ENCODE measurements around the gene VWA8.

GRCh38 chr13:41603917-41604316, 357.0 kb downstream of the VWA8 start:
- TF ChIP-seq, protein P1, sequence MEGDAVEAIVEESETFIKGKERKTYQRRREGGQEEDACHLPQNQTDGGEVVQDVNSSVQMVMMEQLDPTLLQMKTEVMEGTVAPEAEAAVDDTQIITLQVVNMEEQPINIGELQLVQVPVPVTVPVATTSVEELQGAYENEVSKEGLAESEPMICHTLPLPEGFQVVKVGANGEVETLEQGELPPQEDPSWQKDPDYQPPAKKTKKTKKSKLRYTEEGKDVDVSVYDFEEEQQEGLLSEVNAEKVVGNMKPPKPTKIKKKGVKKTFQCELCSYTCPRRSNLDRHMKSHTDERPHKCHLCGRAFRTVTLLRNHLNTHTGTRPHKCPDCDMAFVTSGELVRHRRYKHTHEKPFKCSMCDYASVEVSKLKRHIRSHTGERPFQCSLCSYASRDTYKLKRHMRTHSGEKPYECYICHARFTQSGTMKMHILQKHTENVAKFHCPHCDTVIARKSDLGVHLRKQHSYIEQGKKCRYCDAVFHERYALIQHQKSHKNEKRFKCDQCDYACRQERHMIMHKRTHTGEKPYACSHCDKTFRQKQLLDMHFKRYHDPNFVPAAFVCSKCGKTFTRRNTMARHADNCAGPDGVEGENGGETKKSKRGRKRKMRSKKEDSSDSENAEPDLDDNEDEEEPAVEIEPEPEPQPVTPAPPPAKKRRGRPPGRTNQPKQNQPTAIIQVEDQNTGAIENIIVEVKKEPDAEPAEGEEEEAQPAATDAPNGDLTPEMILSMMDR (IDR thresholded peaks at IDR 0.05): no peak
- no peak for TF ChIP-seq TAF1 (IDR thresholded peaks at IDR 0.05; ENCODE audit: borderline replicate concordance, low read depth, low read length)
- no peak for TF ChIP-seq EZH2phosphoT487 (IDR thresholded peaks at IDR 0.05; ENCODE audit: borderline replicate concordance, low read depth)
- no peak for TF ChIP-seq REST (IDR thresholded peaks at IDR 0.05; ENCODE audit: low read depth, low read length)
- TF ChIP-seq, protein P2, sequence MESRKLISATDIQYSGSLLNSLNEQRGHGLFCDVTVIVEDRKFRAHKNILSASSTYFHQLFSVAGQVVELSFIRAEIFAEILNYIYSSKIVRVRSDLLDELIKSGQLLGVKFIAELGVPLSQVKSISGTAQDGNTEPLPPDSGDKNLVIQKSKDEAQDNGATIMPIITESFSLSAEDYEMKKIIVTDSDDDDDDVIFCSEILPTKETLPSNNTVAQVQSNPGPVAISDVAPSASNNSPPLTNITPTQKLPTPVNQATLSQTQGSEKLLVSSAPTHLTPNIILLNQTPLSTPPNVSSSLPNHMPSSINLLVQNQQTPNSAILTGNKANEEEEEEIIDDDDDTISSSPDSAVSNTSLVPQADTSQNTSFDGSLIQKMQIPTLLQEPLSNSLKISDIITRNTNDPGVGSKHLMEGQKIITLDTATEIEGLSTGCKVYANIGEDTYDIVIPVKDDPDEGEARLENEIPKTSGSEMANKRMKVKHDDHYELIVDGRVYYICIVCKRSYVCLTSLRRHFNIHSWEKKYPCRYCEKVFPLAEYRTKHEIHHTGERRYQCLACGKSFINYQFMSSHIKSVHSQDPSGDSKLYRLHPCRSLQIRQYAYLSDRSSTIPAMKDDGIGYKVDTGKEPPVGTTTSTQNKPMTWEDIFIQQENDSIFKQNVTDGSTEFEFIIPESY (IDR thresholded peaks at IDR 0.05; ENCODE audit: borderline replicate concordance, low read depth): no peak
- TF ChIP-seq GABPA (IDR thresholded peaks at IDR 0.05; ENCODE audit: low read depth): no peak
- no peak for TF ChIP-seq POLR2AphosphoS5 (IDR thresholded peaks at IDR 0.05; ENCODE audit: low read depth, low read length)
- TF ChIP-seq RCOR1 (IDR thresholded peaks at IDR 0.05; ENCODE audit: low read length): no peak
- no peak for TF ChIP-seq GATA2 (CRISPR knock-in tag; IDR thresholded peaks at IDR 0.05)
